HFFc6 (cell line): Measurements from ENCODE around the gene MFN1. TPM values are rescaled to one million over a fixed set of nuclear protein-coding genes. Genes with fewer than 3 reads are reported as not detected.

Experiments
- DNase-seq: peaks from one replicate; pipeline ENCODE4 v3.0.0-alpha.2; 2018
- H3K27ac Mint-ChIP-seq: 2 replicates; pipeline ENCODE4 v1.8.0; 2020; ENCODE audit warnings: mild to moderate bottlenecking, mixed read lengths
- H3K27me3 Mint-ChIP-seq: 2 replicates; pipeline ENCODE4 v1.8.0; 2021; ENCODE audit warnings: mild to moderate bottlenecking, moderate library complexity, mixed read lengths; ENCODE audit not compliant: insufficient read depth
- H3K36me3 Mint-ChIP-seq: 2 replicates; pipeline ENCODE4 v1.8.0; 2021; ENCODE audit warnings: low read depth, mixed read lengths
- H3K4me1 Mint-ChIP-seq: 2 replicates; pipeline ENCODE4 v1.8.0; 2020; ENCODE audit warnings: low read depth, mixed read lengths
- H3K4me3 Mint-ChIP-seq: 2 replicates; pipeline ENCODE4 v1.8.0; 2020; ENCODE audit warnings: mild to moderate bottlenecking, moderate library complexity, mixed read lengths
- H3K9me3 Mint-ChIP-seq: 2 replicates; pipeline ENCODE4 v1.8.0; 2020; ENCODE audit warnings: mild to moderate bottlenecking, mixed read lengths
- total RNA-seq, 6 experiments: library from RNA; stranded (reverse); fragmentation: NEBNext Ultra II Directional; extraction: Animal tissue kit (Norgen Biotek cat#: 25700); gene quantifications; 2 replicates in 1 of 6; 3 replicates in 5 of 6; pipeline ENCODE4 v1.2.3, GENCODE V29; 2021
- TF ChIP-seq, protein P1 (sequence below): fragments of 200-600 bp; sonication (generic); IDR thresholded peaks from 2 replicates; pipeline ENCODE4 v1.5.0; 2021; ENCODE audit warnings: antibody characterized with exemption, mild to moderate bottlenecking

The MFN1 gene
- total RNA-seq, 6 experiments from 2014 or later = 49.6 to 62.0 (median 56.3) TPM

DNA sequence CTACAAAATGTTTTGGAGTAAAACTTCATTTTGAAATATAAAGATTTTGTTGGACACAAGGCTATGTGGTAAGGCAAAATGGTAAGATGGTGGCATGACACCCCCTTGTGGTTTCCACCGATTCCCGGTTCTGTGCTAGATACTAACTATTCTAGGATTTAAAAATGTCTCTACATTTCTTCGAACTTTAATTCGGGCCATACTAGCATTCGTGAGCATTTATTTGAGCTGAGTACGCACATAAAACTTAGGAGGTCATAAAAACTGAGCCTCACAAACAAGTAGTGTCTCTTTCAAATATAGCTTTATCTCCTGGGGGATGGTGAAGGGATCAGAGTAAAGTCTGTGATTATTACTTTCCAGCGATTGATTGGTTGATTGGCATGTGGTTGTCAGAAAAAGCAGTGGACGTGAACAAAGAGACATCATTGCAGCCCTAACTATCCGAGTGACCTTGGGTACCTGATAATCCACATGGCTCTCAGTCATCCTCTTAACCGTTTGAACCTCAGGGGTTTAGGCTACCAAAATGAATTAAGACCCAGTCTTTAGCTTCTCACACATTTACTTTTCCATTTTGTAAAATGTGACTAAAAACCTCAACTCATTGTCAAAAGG lies 25.7 kb upstream of the MFN1 start:
- DNase-seq = peak; percentile 61
- Mint-ChIP-seq H3K4me3 (peak overlapping the region; percentile 92), H3K9me3 (no peaks in the 10 kb centered on the region), H3K27ac (peak overlapping the region; percentile 93), H3K36me3 (peaks cover 9% of the 10 kb centered on the region), H3K4me1 (peaks cover 31% of the 10 kb centered on the region), H3K27me3 (no peaks in the 10 kb centered on the region)
- TF ChIP-seq, protein P1, sequence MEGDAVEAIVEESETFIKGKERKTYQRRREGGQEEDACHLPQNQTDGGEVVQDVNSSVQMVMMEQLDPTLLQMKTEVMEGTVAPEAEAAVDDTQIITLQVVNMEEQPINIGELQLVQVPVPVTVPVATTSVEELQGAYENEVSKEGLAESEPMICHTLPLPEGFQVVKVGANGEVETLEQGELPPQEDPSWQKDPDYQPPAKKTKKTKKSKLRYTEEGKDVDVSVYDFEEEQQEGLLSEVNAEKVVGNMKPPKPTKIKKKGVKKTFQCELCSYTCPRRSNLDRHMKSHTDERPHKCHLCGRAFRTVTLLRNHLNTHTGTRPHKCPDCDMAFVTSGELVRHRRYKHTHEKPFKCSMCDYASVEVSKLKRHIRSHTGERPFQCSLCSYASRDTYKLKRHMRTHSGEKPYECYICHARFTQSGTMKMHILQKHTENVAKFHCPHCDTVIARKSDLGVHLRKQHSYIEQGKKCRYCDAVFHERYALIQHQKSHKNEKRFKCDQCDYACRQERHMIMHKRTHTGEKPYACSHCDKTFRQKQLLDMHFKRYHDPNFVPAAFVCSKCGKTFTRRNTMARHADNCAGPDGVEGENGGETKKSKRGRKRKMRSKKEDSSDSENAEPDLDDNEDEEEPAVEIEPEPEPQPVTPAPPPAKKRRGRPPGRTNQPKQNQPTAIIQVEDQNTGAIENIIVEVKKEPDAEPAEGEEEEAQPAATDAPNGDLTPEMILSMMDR = peak; percentile 82

DNA sequence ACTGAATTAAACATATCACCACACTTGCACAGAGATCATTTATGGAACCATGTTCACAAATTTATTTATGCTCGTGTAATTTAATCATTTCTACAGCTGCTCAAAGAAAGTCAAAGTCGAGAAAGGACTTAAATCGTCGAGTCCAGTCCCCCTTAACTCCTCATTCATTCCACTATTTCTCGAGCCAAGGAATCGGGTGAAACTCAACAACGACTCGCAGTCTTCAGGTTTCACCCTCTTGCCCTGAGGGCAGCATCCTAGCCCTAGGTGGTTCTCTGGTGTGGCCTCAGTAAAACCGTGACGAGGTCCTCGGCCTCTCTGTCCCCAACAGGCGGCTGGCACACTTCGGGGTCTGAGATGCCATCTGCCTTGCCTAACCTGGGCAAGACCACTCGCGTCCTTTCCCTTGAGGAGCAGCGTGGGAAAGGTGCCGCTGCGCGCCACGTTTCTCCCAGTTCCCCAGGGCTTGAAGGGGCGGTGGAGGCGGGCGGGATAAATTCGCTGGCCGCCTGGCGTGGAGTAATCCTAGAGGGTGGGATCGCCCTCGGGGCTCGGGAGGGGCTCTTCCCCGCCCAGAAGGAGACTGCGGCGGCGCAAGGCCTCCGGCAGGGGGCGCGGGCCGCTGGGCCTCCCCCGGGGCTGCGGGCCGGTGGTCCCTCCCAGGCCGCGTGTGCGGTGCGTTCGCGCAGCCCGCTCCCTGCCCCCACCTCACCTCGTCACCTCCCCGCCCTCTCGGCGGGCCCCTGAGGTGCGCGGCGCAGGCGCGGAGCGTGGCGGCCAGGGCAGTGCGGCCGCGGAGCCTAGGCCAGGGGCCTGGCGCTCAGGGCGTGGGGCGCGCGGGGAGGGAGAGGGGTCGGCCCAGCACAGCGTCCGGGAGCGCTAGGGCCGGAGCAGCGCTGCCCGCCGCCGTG lies 25.0 kb upstream of the MFN1 start, which contains the start of gene ZNF639:
Gene ZNF639 (plus strand): TSS at position 746 of the 911 bp plus-strand sequence. CDS start 5,263 bp downstream, outside the sequence.
- DNase-seq = peak; percentile 67
- Mint-ChIP-seq H3K27ac (peak within 1 kb of the TSS; percentile 93), H3K36me3 (peaks cover 9% of the 10 kb centered on the region), H3K4me3 (peak within 1 kb of the TSS; percentile 97), H3K27me3 (no peaks in the 10 kb centered on the region), H3K9me3 (no peaks in the 10 kb centered on the region), H3K4me1 (peaks cover 31% of the 10 kb centered on the region)
- TF ChIP-seq, protein P1 = peak; percentile 90

DNA sequence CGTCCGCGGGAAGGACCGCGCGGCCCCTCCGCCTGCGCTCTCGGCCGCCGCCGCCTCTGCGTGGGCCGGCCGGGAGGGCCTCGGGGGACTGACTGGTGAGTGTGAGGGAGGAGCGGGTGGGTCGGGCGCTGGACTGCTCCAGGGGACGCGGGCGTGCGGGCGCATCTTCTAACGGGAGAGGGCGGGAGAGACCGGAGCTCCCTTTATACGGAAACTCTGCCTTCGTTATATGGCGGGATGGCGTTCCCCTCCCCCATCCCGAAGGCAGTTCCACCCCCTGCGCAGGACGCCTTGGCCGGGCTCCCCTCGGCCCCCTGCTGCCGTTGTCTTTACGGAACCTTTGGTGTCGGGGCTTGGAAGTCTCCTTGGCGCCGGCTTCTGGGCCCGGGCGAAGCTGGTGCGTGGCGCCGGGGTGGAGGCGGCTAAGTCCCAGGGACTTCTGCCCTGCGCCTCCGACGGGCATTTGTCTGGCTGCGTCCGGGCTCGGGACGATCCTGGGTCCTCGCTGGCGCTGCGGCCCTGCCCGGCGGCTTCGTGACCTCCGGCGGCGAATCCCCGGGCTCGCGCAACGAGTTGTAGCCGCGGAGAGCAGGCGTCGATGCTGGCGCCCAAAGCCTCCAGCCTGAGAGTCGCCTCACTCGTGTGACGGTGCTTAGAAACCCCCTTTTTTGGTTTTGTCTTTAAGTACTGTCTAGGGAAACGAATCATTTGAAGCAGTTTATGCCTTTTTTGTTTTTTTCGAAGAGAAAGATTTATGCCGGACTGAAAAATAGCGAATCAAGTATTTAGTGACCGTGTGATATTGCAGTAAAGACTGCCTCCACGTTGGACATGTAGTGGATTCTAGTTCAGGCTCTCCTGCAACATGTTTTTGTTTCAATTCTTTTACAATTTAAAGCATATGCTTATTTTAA lies 24.1 kb upstream of the MFN1 start:
- peak; percentile 72 for DNase-seq
- H3K4me3 Mint-ChIP-seq = peak overlapping the region; percentile 97
- H3K27ac Mint-ChIP-seq = peak overlapping the region; percentile 93
- peaks cover 9% of the 10 kb centered on the region for H3K36me3 Mint-ChIP-seq
- H3K4me1 Mint-ChIP-seq = peaks cover 31% of the 10 kb centered on the region
- TF ChIP-seq, protein P1 = no peak
- no peaks in the 10 kb centered on the region for H3K27me3 Mint-ChIP-seq
- H3K9me3 Mint-ChIP-seq = no peaks in the 10 kb centered on the region

DNA sequence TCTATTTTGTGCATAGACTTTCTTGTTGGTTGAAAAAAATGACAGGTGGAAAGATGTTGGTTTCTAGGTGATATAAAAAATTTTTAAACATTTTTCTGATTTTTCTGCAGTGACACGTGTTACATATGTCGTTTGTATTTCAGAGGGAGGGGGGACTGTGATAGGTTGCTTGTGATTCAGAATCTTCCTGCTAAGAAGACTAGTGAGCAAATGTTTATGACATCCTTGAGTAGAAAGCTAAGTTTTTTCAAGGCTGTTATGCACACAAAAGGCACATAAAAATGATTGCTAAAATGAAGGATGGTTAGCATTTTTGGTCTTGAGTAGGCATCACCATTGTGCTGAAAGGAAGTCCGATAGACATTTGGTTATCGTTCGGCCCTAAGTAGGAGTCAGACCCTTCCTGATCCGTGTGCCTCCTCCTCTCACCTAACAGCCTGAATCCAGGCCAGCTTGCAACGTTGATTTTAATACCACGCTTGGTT lies 23.2 kb upstream of the MFN1 start:
- peak; percentile 50 for DNase-seq
- Mint-ChIP-seq H3K4me3 (peak overlapping the region; percentile 97), H3K27ac (peak overlapping the region; percentile 93), H3K9me3 (no peaks in the 10 kb centered on the region), H3K36me3 (peaks cover 9% of the 10 kb centered on the region), H3K27me3 (no peaks in the 10 kb centered on the region), H3K4me1 (peaks cover 31% of the 10 kb centered on the region)
- TF ChIP-seq, protein P1 = no peak

DNA sequence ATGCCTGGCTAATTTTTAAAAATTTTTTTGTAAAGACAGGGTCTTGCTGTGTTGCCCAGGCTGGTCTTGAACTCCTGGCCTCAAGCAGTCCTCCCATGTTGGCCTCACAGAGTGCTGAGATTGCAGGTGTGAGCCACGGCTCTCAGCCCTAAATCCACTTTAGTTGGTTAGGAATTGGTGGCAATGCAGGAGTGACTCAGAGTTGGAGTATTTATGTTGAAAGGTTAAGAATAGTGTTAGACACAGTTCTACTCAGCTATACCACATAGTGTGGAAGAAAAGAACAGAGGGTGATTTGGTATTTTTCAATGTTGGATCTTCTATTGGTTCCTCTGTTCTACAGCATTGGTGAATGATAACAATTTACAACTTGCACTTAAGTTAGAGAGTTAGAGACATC lies 17.1 kb upstream of the MFN1 start:
- no peaks in the 10 kb centered on the region for H3K27me3 Mint-ChIP-seq
- DNase-seq = no peak
- H3K9me3 Mint-ChIP-seq = no peaks in the 10 kb centered on the region
- peaks cover 7% of the 10 kb centered on the region for H3K4me1 Mint-ChIP-seq
- H3K27ac Mint-ChIP-seq = no peak overlapping the region
- no peak overlapping the region for H3K4me3 Mint-ChIP-seq
- H3K36me3 Mint-ChIP-seq = peaks cover 39% of the 10 kb centered on the region
- TF ChIP-seq, protein P1 = no peak
